Pancreas (tissue), 10 donors: Measurements from ENCODE around the gene NDUFA5. TPM values are rescaled to one million over a fixed set of nuclear protein-coding genes. Genes with fewer than 3 reads are reported as not detected.
A peak's percentile ranks its signal among the peaks of the same experiment; 100 is the strongest.

ENCODE experiments used
- ATAC-seq, 4 donors: fragments of 200-7000 bp; cut with Tn5 transposase; one replicate each; pipeline versions ENCODE4 v1.8.0 to v1.9.1; 2020; ENCODE audit warnings: mild to moderate bottlenecking in 4 of 4, moderate library complexity in 4 of 4
- DNase-seq, 6 donors: peaks; one replicate each; pipeline ENCODE4 v3.0.0-alpha.2; 2020
- FAIRE-seq: peaks from 2 replicates; lab custom pipeline; 2012; peaks lifted over from hg19 to GRCh38; lab: Jason Lieb, UNC
- H3K27ac ChIP-seq, 4 donors: fragments of 200-600 bp; sonication (generic); 1 replicate in 3 of 4; 2 replicates in 1 of 4; pipeline versions ENCODE4 v1.5.0 to v1.8.0; 2020
- H3K27me3 ChIP-seq, 4 donors: fragments of 200-600 bp; one replicate each; pipeline ENCODE4 v1.8.0; 2021
- H3K36me3 ChIP-seq, 3 donors: fragments of 200-600 bp; sonication (generic) in 1 of 3; one replicate each; pipeline versions ENCODE4 v1.5.0 to v1.8.0; 2020 to 2021
- H3K4me1 ChIP-seq, 3 donors: fragments of 200-600 bp; one replicate each; pipeline ENCODE4 v1.8.0; 2021
- H3K4me3 ChIP-seq, 4 donors: fragments of 200-600 bp; sonication (generic) in 2 of 4; one replicate each; pipeline versions ENCODE4 v1.5.0 to v1.8.0; 2020 to 2021
- H3K9me3 ChIP-seq, 4 donors: fragments of 200-600 bp; one replicate each; pipeline ENCODE4 v1.8.0; 2021
- CTCF ChIP-seq, 4 donors: fragments of 200-600 bp; sonication (generic) in 3 of 4; IDR thresholded peaks; one replicate each; pipeline versions ENCODE4 v1.5.0 to v1.8.0; 2021; ENCODE audit warnings: antibody characterized with exemption in 4 of 4
- WGBS, 2 donors: extraction: QIAGEN DNeasy Blood & Tissue Kit; methylation state at CpG; one replicate each; pipeline ENCODE4 v1.1.7; 2013; 5-methylcytosine and 5-hydroxymethylcytosine counted together
- intact Hi-C, 3 donors: fragments of 100-400 bp; cut with DNase I; formaldehyde crosslinking; loops; one replicate each; pipeline versions ENCODE4 v1.11.1 to v1.14.2; 2022
- polyA plus RNA-seq, 2 donors: library from polyadenylated mRNA; stranded (reverse); fragments of 200-250 nt; gene quantifications; one replicate each; pipeline ENCODE4 v1.2.3, GENCODE V29; 2013
- total RNA-seq, 6 donors: library from RNA; stranded (reverse); fragmentation: NEBNext Ultra II Directional in 4 of 6; extraction: Animal tissue kit (Norgen Biotek cat#: 25700) in 4 of 6; gene quantifications; one replicate each; pipeline versions ENCODE4 v1.2.1 to v1.2.4, GENCODE V29; 2021 to 2023
- donor health status: healthy with polysubstance abuse.
- donor health status: DM: no; HTN: no; CAD: no; lungs with moderate emphysema.
- donor health status: DM: no; HTN: no; CAD: no.
- donor health status: control.
- donor health status: control.
- donor health status: Bipolar disorder and iron deficiency.
- donor health status: DM: yes; HTN: yes; CAD: no.
- donor health status: DM: no; HTN: no; CAD: no.
- donor health status: DM: no; HTN: no; CAD: no.
- donor health status: DM: yes; HTN: yes; CAD: no.

Gene NDUFA5
- total and polyA plus RNA-seq, 8 donors, result 19.4 to 83.5 (median 37.3) TPM

GRCh38 chr7:123569352-123570010, 11.9 kb upstream of the NDUFA5 start:
- FAIRE-seq (no peak), DNase-seq (no peak), ATAC-seq (no peak)
- 56 to 68% methylated on average over 2 of the region's 2 CpGs for WGBS, 2 donors
- no peaks in the 10 kb centered on the region for H3K27me3 ChIP-seq
- no peak overlapping the region for H3K4me3 ChIP-seq
- no peaks in the 10 kb centered on the region for H3K4me1 ChIP-seq
- no peak for TF ChIP-seq CTCF (IDR thresholded peaks at IDR 0.05)
- no peaks in the 10 kb centered on the region for H3K36me3 ChIP-seq
- no peaks in the 10 kb centered on the region for H3K9me3 ChIP-seq
- intact Hi-C loops, result no loop called here
- H3K27ac ChIP-seq, result no peak overlapping the region

GRCh38 chr7:123562121-123562520, 4.5 kb upstream of the NDUFA5 start:
- FAIRE-seq (no peak), ATAC-seq (no peak), DNase-seq (no peak)
- H3K9me3 ChIP-seq, result no peaks in the 10 kb centered on the region
- intact Hi-C loops, result no loop called here
- no peaks in the 10 kb centered on the region for H3K27me3 ChIP-seq
- no peak overlapping the region for H3K4me3 ChIP-seq
- H3K36me3 ChIP-seq, result no peaks in the 10 kb centered on the region
- no peak for TF ChIP-seq CTCF (IDR thresholded peaks at IDR 0.05)
- H3K4me1 ChIP-seq, result peaks cover 0 to 3% (median 0%) of the 10 kb centered on the region in 3 donors
- no peak overlapping the region for H3K27ac ChIP-seq

GRCh38 chr7:123558289-123558874, 764 bp upstream of the NDUFA5 start:
- intact Hi-C loops, result no loop called here
- Histone ChIP-seq H3K4me3 (peak overlapping the region; percentile 62 to 90 (median 74)), H3K36me3 (no peaks in the 10 kb centered on the region), H3K4me1 (peaks cover 6 to 28% (median 7%) of the 10 kb centered on the region in 3 donors), H3K27ac (peak overlapping the region in 3 of 4 donors; percentile 65 to 88 (median 84)), H3K9me3 (no peaks in the 10 kb centered on the region), H3K27me3 (no peaks in the 10 kb centered on the region)
- no peak for ATAC-seq
- FAIRE-seq, result peak; percentile 32
- TF ChIP-seq CTCF (IDR thresholded peaks at IDR 0.05), result no peak
- DNase-seq, result no peak
- WGBS, 2 donors, result 52 to 61% methylated on average over 4 of the region's 4 CpGs

- Histone ChIP-seq H3K36me3 (no peaks in the 10 kb centered on the region), H3K27me3 (no peaks in the 10 kb centered on the region), H3K4me3 (peak overlapping the region; percentile 62 to 90 (median 74)), H3K4me1 (peaks cover 6 to 28% (median 7%) of the 10 kb centered on the region in 3 donors), H3K9me3 (no peaks in the 10 kb centered on the region), H3K27ac (peak overlapping the region; percentile 65 to 88 (median 76))
- no peak for TF ChIP-seq CTCF (IDR thresholded peaks at IDR 0.05)
- WGBS, 2 donors, result 1% methylated on average over 12 of the region's 12 CpGs
- DNase-seq (no peak), ATAC-seq (peak in 2 of 4 donors; percentile 28 to 37), FAIRE-seq (no peak)
- intact Hi-C loops, result no loop called here
These were observed 611 bp downstream of the NDUFA5 start for GRCh38 chr7:123557016-123557397.

- Histone ChIP-seq H3K36me3 (no peaks in the 10 kb centered on the region), H3K27me3 (no peaks in the 10 kb centered on the region), H3K4me1 (peaks cover 6 to 28% (median 7%) of the 10 kb centered on the region in 3 donors), H3K27ac (no peak overlapping the region), H3K9me3 (no peaks in the 10 kb centered on the region), H3K4me3 (no peak overlapping the region)
- no peak for TF ChIP-seq CTCF (IDR thresholded peaks at IDR 0.05)
- FAIRE-seq (no peak), ATAC-seq (no peak), DNase-seq (no peak)
- intact Hi-C loops, result no loop called here
These were observed 2.1 kb downstream of the NDUFA5 start for GRCh38 chr7:123555484-123555883.
